HTR-8/SVneo (cell line): Measurements from ENCODE around the gene WDFY2.

Experiments
- DNase-seq: peaks from one replicate; pipeline ENCODE4 v3.0.0; 2011; ENCODE audit warnings: low spot score, mixed read lengths; ENCODE audit not compliant: insufficient read length
- FAIRE-seq: peaks from 2 replicates; lab custom pipeline; 2011; peaks lifted over from hg19 to GRCh38; lab: Jason Lieb, UNC

The WDFY2 gene

GRCh38 chr13:51782026-51782710 is 197.9 kb downstream of the WDFY2 start:
- FAIRE-seq (no peak), DNase-seq (no peak)

GRCh38 chr13:51783428-51784094 is 199.3 kb downstream of the WDFY2 start:
- no peak for DNase-seq

GRCh38 chr13:51784097-51784496 is 199.8 kb downstream of the WDFY2 start:
- DNase-seq = no peak
- no peak for FAIRE-seq

More at GRCh38 chr13:51783428-51784094, 199.3 kb downstream of the WDFY2 start:
- no peak for FAIRE-seq

- FAIRE-seq (no peak), DNase-seq (no peak)
Observed at GRCh38 chr13:51785712-51786424, 201.6 kb downstream of the WDFY2 start.

- FAIRE-seq (no peak), DNase-seq (no peak)
Observed at GRCh38 chr13:51786425-51787265, 202.4 kb downstream of the WDFY2 start.

GRCh38 chr13:51793570-51794271 is 209.5 kb downstream of the WDFY2 start:
- peak; percentile 17 for DNase-seq
- no peak for FAIRE-seq

GRCh38 chr13:51794964-51795363 is 210.7 kb downstream of the WDFY2 start:
- FAIRE-seq = no peak
- no peak for DNase-seq

GRCh38 chr13:51795419-51795818 is 211.2 kb downstream of the WDFY2 start:
- FAIRE-seq (no peak), DNase-seq (no peak)

- DNase-seq (no peak), FAIRE-seq (no peak)
Observed at GRCh38 chr13:51796546-51796945, 212.3 kb downstream of the WDFY2 start.

GRCh38 chr13:51797664-51798488 is 213.6 kb downstream of the WDFY2 start:
- peak; percentile 12 for DNase-seq
- no peak for FAIRE-seq

- FAIRE-seq (no peak), DNase-seq (no peak)
Observed at GRCh38 chr13:51799261-51799660, 215.0 kb downstream of the WDFY2 start.

- FAIRE-seq = no peak
- no peak for DNase-seq
Observed at GRCh38 chr13:51800486-51800885, 216.2 kb downstream of the WDFY2 start.

GRCh38 chr13:51801631-51802099 is 217.4 kb downstream of the WDFY2 start:
- no peak for FAIRE-seq
- DNase-seq = no peak

- FAIRE-seq = no peak
- no peak for DNase-seq
Observed at GRCh38 chr13:51802631-51803418, 218.6 kb downstream of the WDFY2 start.

GRCh38 chr13:51803422-51804294 is 219.4 kb downstream of the WDFY2 start, which contains the start of gene DHRS12:
TSS of gene DHRS12 (minus strand) at chr13:51804163. CDS start at chr13:51799659, 4,504 bp downstream.
- DNase-seq (peak; percentile 67), FAIRE-seq (no peak)

- FAIRE-seq = no peak
- no peak for DNase-seq
Observed at GRCh38 chr13:51804295-51805172, 220.3 kb downstream of the WDFY2 start.
